ENCODE results near the gene VPS35. TPM values are rescaled to one million over a fixed set of nuclear protein-coding genes. Genes with fewer than 3 reads are reported as not detected.

VPS35 gene
- total and polyA plus RNA-seq, 8 donors = 6.6 to 49.9 (median 30.9) TPM

- intact Hi-C loops (cut with DNase I) = no loop called here
- no peak overlapping the region for H3K27ac ChIP-seq
- FAIRE-seq (no peak), DNase-seq (no peak), ATAC-seq (no peak)
- H3K27me3 ChIP-seq = no peaks in the 10 kb centered on the region
- no peak overlapping the region for H3K4me3 ChIP-seq
- WGBS, 2 donors = 94 to 98% methylated on average over 2 of the region's 2 CpGs
- no peaks in the 10 kb centered on the region for H3K9me3 ChIP-seq
- no peaks in the 10 kb centered on the region for H3K36me3 ChIP-seq
- H3K4me1 ChIP-seq = peaks cover 0 to 7% (median 0%) of the 10 kb centered on the region in 3 donors
- no peak for TF ChIP-seq CTCF (IDR thresholded peaks at IDR 0.05)
Measured at GRCh38 chr16:46693598-46693997, 4.6 kb upstream of the VPS35 start.

GRCh38 chr16:46691726-46692125 is 2.7 kb upstream of the VPS35 start:
- no peak for FAIRE-seq

GRCh38 chr16:46690281-46691178 is 1.6 kb upstream of the VPS35 start:
- DNase-seq (no peak), FAIRE-seq (no peak), ATAC-seq (no peak)
- 7 to 11% methylated on average over 21 of the region's 21 CpGs for WGBS, 2 donors
- Histone ChIP-seq H3K36me3 (no peaks in the 10 kb centered on the region), H3K4me1 (peaks cover 3 to 27% (median 15%) of the 10 kb centered on the region in 3 donors), H3K27me3 (no peaks in the 10 kb centered on the region), H3K9me3 (no peaks in the 10 kb centered on the region), H3K4me3 (peak overlapping the region in 3 of 4 donors; percentile 66 to 88 (median 82)), H3K27ac (no peak overlapping the region)
- TF ChIP-seq CTCF (IDR thresholded peaks at IDR 0.05) = no peak
- intact Hi-C loops (cut with DNase I) = no loop called here

More at GRCh38 chr16:46691726-46692125, 2.7 kb upstream of the VPS35 start:
- H3K27me3 ChIP-seq = no peaks in the 10 kb centered on the region
- WGBS, 2 donors = 74 to 80% methylated on average over 4 of the region's 4 CpGs
- TF ChIP-seq CTCF (IDR thresholded peaks at IDR 0.05) = no peak
- no peak overlapping the region for H3K4me3 ChIP-seq
- H3K36me3 ChIP-seq = no peaks in the 10 kb centered on the region
- no peak overlapping the region for H3K27ac ChIP-seq
- peaks cover 0 to 21% (median 5%) of the 10 kb centered on the region in 3 donors for H3K4me1 ChIP-seq
- intact Hi-C loops (cut with DNase I) = no loop called here
- no peaks in the 10 kb centered on the region for H3K9me3 ChIP-seq
- DNase-seq (no peak), ATAC-seq (no peak)

- FAIRE-seq = no peak
- 0% methylated on average over 76 to 79 of the region's 79 CpGs for WGBS, 2 donors
- peak; percentile 84 to 92 (median 88) for ATAC-seq
- H3K27ac ChIP-seq = peak within 1 kb of the TSS; percentile 86 to 87 (median 86)
- H3K4me1 ChIP-seq = peaks cover 5 to 27% (median 20%) of the 10 kb centered on the region in 3 donors
- DNase-seq = peak; percentile 95 to 99 (median 96)
- intact Hi-C loops (cut with DNase I) = no loop called here
- no peak for TF ChIP-seq CTCF (IDR thresholded peaks at IDR 0.05)
- no peaks in the 10 kb centered on the region for H3K36me3 ChIP-seq
- H3K27me3 ChIP-seq = no peaks in the 10 kb centered on the region
- H3K4me3 ChIP-seq = peak within 1 kb of the TSS; percentile 63 to 88 (median 74)
- H3K9me3 ChIP-seq = no peaks in the 10 kb centered on the region
Measured at GRCh38 chr16:46689365-46690280, 645 bp upstream of the VPS35 start, which contains the start of gene ORC6. ORC6 (plus strand) TSS chr16:46689659; CDS start chr16:46689706, 47 bp downstream.
